Measurements from ENCODE around the gene TUBB. TPM values are rescaled to one million over a fixed set of nuclear protein-coding genes. Genes with fewer than 3 reads are reported as not detected.
A peak's percentile ranks its signal among the peaks of the same experiment; 100 is the strongest.

The TUBB gene
- total and polyA plus RNA-seq, 2 of the 8 experiments (the other 6 are each of a cell fraction or from before 2014, with no cell fraction given) = 1,880 to 3,022 TPM

DNA sequence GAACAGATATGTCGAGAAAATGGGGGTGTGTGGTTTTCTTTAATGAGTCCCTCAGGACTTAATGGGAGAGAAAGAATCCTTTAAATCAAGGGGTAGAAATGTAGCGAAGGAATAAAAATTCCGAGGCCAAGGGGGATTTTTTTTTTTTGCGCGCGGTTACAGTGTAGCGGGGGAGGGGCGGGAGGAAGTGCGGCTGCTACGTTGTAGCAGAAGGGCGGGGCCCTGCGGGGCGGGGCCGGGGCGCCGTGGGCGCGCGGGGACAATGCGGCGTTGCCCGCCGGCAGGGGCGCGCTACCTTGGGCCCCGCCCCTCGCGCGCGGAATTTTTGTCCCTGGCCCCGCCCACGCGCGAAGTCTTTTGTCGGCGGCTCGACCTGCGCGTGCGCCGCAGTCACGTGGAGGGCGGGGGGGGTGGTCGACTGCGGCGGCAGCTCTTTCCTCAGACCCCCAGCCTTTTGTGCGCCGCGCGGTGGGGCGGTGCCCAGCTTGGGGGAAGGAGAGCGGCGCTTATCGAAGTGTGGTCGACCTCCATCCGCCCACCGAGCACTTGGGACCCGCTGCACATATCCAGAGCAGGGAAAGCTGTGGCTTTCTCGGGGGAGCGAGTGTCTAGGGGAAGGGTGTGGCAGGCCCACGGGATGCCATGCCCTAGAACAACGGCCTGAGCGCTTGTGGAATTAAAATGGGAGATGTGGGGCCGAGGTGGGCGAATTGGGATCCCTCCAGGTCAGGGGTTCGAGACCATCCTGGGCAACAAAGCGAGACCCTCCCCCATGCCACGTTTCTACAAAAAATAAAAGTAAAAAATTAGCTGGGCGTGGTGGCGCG is 1.3 kb downstream of the TUBB start (continued):
- TF ChIP-seq GABPA (IDR thresholded peaks at IDR 0.05; ENCODE audit: borderline replicate concordance, insufficient read depth, low read length) = no peak; the same call in 1 of the 2 replicates
- peak; percentile 23; the same call in 1 of the 2 replicates for TF ChIP-seq FOSL1 (IDR thresholded peaks at IDR 0.05; ENCODE audit: insufficient read depth, low read depth, low read length)
- 0 out of 3 replicates have a peak, but pooled peaks of 1 of the 2 experiments have one; percentile 28 for TF ChIP-seq EP300 (IDR thresholded peaks at IDR 0.05; ENCODE audit: borderline replicate concordance in 1 of 2, low read depth in 2 of 2, low read length in 2 of 2)
- no peak for TF ChIP-seq EZH2 (IDR thresholded peaks at IDR 0.05; ENCODE audit: low read depth, low read length, severe bottlenecking)
- TF ChIP-seq, protein P1, sequence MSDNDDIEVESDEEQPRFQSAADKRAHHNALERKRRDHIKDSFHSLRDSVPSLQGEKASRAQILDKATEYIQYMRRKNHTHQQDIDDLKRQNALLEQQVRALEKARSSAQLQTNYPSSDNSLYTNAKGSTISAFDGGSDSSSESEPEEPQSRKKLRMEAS (IDR thresholded peaks at IDR 0.05) = peak; percentile 77
- TF ChIP-seq, protein P2, sequence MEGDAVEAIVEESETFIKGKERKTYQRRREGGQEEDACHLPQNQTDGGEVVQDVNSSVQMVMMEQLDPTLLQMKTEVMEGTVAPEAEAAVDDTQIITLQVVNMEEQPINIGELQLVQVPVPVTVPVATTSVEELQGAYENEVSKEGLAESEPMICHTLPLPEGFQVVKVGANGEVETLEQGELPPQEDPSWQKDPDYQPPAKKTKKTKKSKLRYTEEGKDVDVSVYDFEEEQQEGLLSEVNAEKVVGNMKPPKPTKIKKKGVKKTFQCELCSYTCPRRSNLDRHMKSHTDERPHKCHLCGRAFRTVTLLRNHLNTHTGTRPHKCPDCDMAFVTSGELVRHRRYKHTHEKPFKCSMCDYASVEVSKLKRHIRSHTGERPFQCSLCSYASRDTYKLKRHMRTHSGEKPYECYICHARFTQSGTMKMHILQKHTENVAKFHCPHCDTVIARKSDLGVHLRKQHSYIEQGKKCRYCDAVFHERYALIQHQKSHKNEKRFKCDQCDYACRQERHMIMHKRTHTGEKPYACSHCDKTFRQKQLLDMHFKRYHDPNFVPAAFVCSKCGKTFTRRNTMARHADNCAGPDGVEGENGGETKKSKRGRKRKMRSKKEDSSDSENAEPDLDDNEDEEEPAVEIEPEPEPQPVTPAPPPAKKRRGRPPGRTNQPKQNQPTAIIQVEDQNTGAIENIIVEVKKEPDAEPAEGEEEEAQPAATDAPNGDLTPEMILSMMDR (IDR thresholded peaks at IDR 0.05; ENCODE audit: control extremely low read depth in 1 of 3, insufficient read depth in 1 of 3, low read depth in 1 of 3, low read length in 3 of 3) = peak in 2 of 3 experiments; percentile 21 to 25; a peak in 1 of 4 replicates
- peak; percentile 33 for TF ChIP-seq KDM4A (IDR thresholded peaks at IDR 0.05; ENCODE audit: low read depth, low read length, severe bottlenecking)
- TF ChIP-seq SIN3A (conservative IDR thresholded peaks at IDR 0.05 in 1 of 2, IDR thresholded peaks at IDR 0.05 in 1 of 2; ENCODE audit: low read depth in 1 of 2, low read length in 2 of 2) = 0 out of 4 replicates have a peak, but pooled peaks of 1 of the 2 experiments have one; percentile 61
- TF ChIP-seq KDM5A (IDR thresholded peaks at IDR 0.05; ENCODE audit: low read length) = no peak
- TF ChIP-seq, protein P3, sequence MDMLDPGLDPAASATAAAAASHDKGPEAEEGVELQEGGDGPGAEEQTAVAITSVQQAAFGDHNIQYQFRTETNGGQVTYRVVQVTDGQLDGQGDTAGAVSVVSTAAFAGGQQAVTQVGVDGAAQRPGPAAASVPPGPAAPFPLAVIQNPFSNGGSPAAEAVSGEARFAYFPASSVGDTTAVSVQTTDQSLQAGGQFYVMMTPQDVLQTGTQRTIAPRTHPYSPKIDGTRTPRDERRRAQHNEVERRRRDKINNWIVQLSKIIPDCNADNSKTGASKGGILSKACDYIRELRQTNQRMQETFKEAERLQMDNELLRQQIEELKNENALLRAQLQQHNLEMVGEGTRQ (IDR thresholded peaks at IDR 0.05; ENCODE audit: low read length) = peak; percentile 94
- TF ChIP-seq CREB1 (IDR thresholded peaks at IDR 0.05) = peak; percentile 72
- TF ChIP-seq POLR2A (IDR thresholded peaks at IDR 0.05; ENCODE audit: control extremely low read depth in 1 of 2, low read depth in 2 of 2, low read length in 2 of 2) = peak in 1 of 2 experiments; percentile 81; a peak in 2 of 3 replicates
- peak; percentile 61; the same call in 1 of the 2 replicates for TF ChIP-seq TBP (IDR thresholded peaks at IDR 0.05; ENCODE audit: low read depth, low read length)
- TF ChIP-seq CTBP2 (IDR thresholded peaks at IDR 0.05; ENCODE audit: borderline replicate concordance, insufficient read depth, insufficient read length, low read length) = no peak
- no peak; the same call in 1 of the 2 replicates for TF ChIP-seq SP1 (IDR thresholded peaks at IDR 0.05; ENCODE audit: low read depth, low read length)
- TF ChIP-seq JUN (IDR thresholded peaks at IDR 0.05; ENCODE audit: low read depth, low read length) = no peak
- TF ChIP-seq PHF8 (conservative IDR thresholded peaks at IDR 0.05; ENCODE audit: low read depth, low read length) = peak; percentile 10
- TF ChIP-seq NRF1 (IDR thresholded peaks at IDR 0.05; ENCODE audit: low read depth, low read length) = peak; percentile 72
